ENCODE data around the gene STK10.

- TF ChIP-seq GATA2 (CRISPR knock-in tag; IDR thresholded peaks at IDR 0.05) (no peak), CTCF (IDR thresholded peaks at IDR 0.05) (no peak), JUND (IDR thresholded peaks at IDR 0.05) (no peak), EP300 (IDR thresholded peaks at IDR 0.05; ENCODE audit: borderline replicate concordance in 1 of 2, low read depth in 1 of 2, low read length in 1 of 2) (no peak), YY1 (IDR thresholded peaks at IDR 0.05; ENCODE audit: low read depth) (no peak), POLR2AphosphoS5 (IDR thresholded peaks at IDR 0.05; ENCODE audit: low read depth, low read length) (no peak), RFX5 (IDR thresholded peaks at IDR 0.05; ENCODE audit: low read length) (no peak), SIN3A (IDR thresholded peaks at IDR 0.05; ENCODE audit: borderline replicate concordance, low read depth, low read length) (no peak), NFIC (IDR thresholded peaks at IDR 0.05; ENCODE audit: borderline replicate concordance) (no peak), GABPA (IDR thresholded peaks at IDR 0.05; ENCODE audit: low read depth) (no peak), FOXM1 (IDR thresholded peaks at IDR 0.05; ENCODE audit: low read depth) (no peak), RAD21 (IDR thresholded peaks at IDR 0.05; ENCODE audit: low read length) (no peak), RCOR1 (IDR thresholded peaks at IDR 0.05; ENCODE audit: low read length) (no peak)
Observed at GRCh38 chr5:172101547-172102217, 86.3 kb downstream of the STK10 start.
